Measurements from ENCODE around the gene TMEM212.

- TF ChIP-seq, protein P1, sequence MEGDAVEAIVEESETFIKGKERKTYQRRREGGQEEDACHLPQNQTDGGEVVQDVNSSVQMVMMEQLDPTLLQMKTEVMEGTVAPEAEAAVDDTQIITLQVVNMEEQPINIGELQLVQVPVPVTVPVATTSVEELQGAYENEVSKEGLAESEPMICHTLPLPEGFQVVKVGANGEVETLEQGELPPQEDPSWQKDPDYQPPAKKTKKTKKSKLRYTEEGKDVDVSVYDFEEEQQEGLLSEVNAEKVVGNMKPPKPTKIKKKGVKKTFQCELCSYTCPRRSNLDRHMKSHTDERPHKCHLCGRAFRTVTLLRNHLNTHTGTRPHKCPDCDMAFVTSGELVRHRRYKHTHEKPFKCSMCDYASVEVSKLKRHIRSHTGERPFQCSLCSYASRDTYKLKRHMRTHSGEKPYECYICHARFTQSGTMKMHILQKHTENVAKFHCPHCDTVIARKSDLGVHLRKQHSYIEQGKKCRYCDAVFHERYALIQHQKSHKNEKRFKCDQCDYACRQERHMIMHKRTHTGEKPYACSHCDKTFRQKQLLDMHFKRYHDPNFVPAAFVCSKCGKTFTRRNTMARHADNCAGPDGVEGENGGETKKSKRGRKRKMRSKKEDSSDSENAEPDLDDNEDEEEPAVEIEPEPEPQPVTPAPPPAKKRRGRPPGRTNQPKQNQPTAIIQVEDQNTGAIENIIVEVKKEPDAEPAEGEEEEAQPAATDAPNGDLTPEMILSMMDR (IDR thresholded peaks at IDR 0.05; ENCODE audit: insufficient read depth, low read depth, low read length), result no peak
- TF ChIP-seq EZH2 (IDR thresholded peaks at IDR 0.05; ENCODE audit: insufficient read depth, low read length), result no peak
These were observed 38.1 kb downstream of the TMEM212 start for GRCh38 chr3:171881251-171881650.
